Activated CD4-positive, alpha-beta T cell treated with anti-CD3 and anti-CD28 coated beads for 4 hours (primary cell): ENCODE results near the gene ING5.

ENCODE experiments used
- DNase-seq, 2 donors: peaks; one replicate each; pipeline ENCODE4 v3.0.0-alpha.2; 2020

ING5 gene

GRCh38 chr2:241708879-241709278 lies 7.0 kb downstream of the ING5 start:
- DNase-seq = no peak

GRCh38 chr2:241719093-241719492 lies 17.3 kb downstream of the ING5 start:
- DNase-seq = no peak

GRCh38 chr2:241720099-241720498 lies 18.3 kb downstream of the ING5 start:
- DNase-seq = no peak

GRCh38 chr2:241720560-241720959 lies 18.7 kb downstream of the ING5 start:
- DNase-seq = no peak

- no peak for DNase-seq
These were observed 20.0 kb downstream of the ING5 start for GRCh38 chr2:241721852-241722251.

- DNase-seq = no peak
These were observed 21.1 kb downstream of the ING5 start for GRCh38 chr2:241722896-241723454.

- peak; percentile 22 to 25 for DNase-seq
These were observed 22.6 kb downstream of the ING5 start for GRCh38 chr2:241724259-241724974.

GRCh38 chr2:241724975-241725870 lies 23.4 kb downstream of the ING5 start:
- no peak for DNase-seq

GRCh38 chr2:241726459-241726858 lies 24.6 kb downstream of the ING5 start:
- no peak for DNase-seq

GRCh38 chr2:241728000-241728399 lies 26.2 kb downstream of the ING5 start:
- DNase-seq = no peak

GRCh38 chr2:241728627-241729026 lies 26.8 kb downstream of the ING5 start:
- DNase-seq = no peak

- no peak for DNase-seq
These were observed 28.0 kb downstream of the ING5 start for GRCh38 chr2:241729868-241730267.

- no peak for DNase-seq
These were observed 28.9 kb downstream of the ING5 start for GRCh38 chr2:241730671-241731293.

- peak; percentile 50 to 55 for DNase-seq
These were observed 30.8 kb downstream of the ING5 start for GRCh38 chr2:241732513-241733186.

GRCh38 chr2:241733391-241734207 lies 31.8 kb downstream of the ING5 start:
- DNase-seq = no peak

GRCh38 chr2:241734208-241734466 lies 32.3 kb downstream of the ING5 start:
- no peak for DNase-seq

- DNase-seq = peak; percentile 92 to 94
These were observed 32.8 kb downstream of the ING5 start, which contains the start of gene D2HGDH for GRCh38 chr2:241734467-241735208. Gene D2HGDH, plus strand, starts transcription at chr2:241734630. Its CDS starts 595 bp downstream, at chr2:241735225.

GRCh38 chr2:241736111-241736510 lies 34.3 kb downstream of the ING5 start:
- DNase-seq = no peak

- no peak for DNase-seq
These were observed 36.3 kb downstream of the ING5 start for GRCh38 chr2:241738040-241738686.

GRCh38 chr2:241739177-241739576 lies 37.3 kb downstream of the ING5 start:
- no peak for DNase-seq

GRCh38 chr2:241739651-241740050 lies 37.8 kb downstream of the ING5 start:
- peak; percentile 60 to 61 for DNase-seq
